Ishikawa (cell line): ENCODE results near the gene RALGAPA1.

ENCODE experiments used
- CEBPB ChIP-seq: IDR thresholded peaks from 2 replicates; pipeline ENCODE4 v1.6.1; 2012
- CREB1 ChIP-seq: IDR thresholded peaks from 2 replicates; pipeline ENCODE4 v1.6.1; 2012; ENCODE audit warnings: low read depth
- EGR1 ChIP-seq: IDR thresholded peaks from 2 replicates; pipeline ENCODE4 v1.6.1; 2012
- EP300 ChIP-seq: IDR thresholded peaks from 2 replicates; pipeline ENCODE4 v1.6.1; 2012; ENCODE audit warnings: borderline replicate concordance
- FOXM1 ChIP-seq: IDR thresholded peaks from 2 replicates; pipeline ENCODE4 v1.6.1; 2012; ENCODE audit warnings: low read depth, borderline replicate concordance
- NFIC ChIP-seq: IDR thresholded peaks from 2 replicates; pipeline ENCODE4 v1.6.1; 2012
- RAD21 ChIP-seq: IDR thresholded peaks from 2 replicates; pipeline ENCODE4 v1.6.1; 2012; ENCODE audit warnings: low read depth
- TAF1 ChIP-seq: IDR thresholded peaks from 2 replicates; pipeline ENCODE4 v1.6.1; 2012; ENCODE audit warnings: low read depth, mild to moderate bottlenecking
- TCF12 ChIP-seq: IDR thresholded peaks from 2 replicates; pipeline ENCODE4 v1.6.1; 2012; ENCODE audit warnings: low read depth
- TEAD4 ChIP-seq: IDR thresholded peaks from 2 replicates; pipeline ENCODE4 v1.6.1; 2012
- YY1 ChIP-seq: IDR thresholded peaks from 2 replicates; pipeline ENCODE4 v1.6.1; 2012; ENCODE audit warnings: low read depth
- ZBTB7A ChIP-seq: IDR thresholded peaks from 2 replicates; pipeline ENCODE4 v1.6.1; 2012; ENCODE audit warnings: low read depth
- TF ChIP-seq, protein P1 (sequence below): IDR thresholded peaks from 2 replicates; pipeline ENCODE4 v1.6.1; 2012; ENCODE audit warnings: low read depth, mild to moderate bottlenecking
- TF ChIP-seq, protein P2 (sequence below): IDR thresholded peaks from 2 replicates; pipeline ENCODE4 v1.6.1; 2012
- TF ChIP-seq, protein P3 (sequence below): IDR thresholded peaks from 2 replicates; pipeline ENCODE4 v1.6.1; 2012

RALGAPA1 gene

DNA sequence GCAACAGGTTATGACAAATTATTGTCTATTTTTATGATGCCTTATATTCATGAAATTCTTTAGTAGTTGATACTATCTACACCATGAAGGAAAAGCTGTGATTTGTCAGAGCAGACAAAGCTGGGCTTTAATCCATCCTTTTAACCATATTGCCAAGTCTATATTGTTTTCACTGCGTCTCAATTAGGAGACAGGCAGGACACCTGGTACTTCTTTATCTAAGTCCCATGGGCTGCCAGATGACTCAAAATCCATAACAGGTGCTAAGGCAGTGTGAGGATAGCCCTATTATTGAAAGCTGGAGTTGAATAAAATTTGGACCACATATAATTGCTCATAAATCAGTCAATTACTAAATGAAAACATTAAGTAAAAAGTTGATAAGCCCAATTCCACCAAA is 252.5 kb downstream of the RALGAPA1 start:
- TF ChIP-seq RAD21 (no peak), TEAD4 (no peak), CEBPB (no peak)
- TF ChIP-seq, protein P1, sequence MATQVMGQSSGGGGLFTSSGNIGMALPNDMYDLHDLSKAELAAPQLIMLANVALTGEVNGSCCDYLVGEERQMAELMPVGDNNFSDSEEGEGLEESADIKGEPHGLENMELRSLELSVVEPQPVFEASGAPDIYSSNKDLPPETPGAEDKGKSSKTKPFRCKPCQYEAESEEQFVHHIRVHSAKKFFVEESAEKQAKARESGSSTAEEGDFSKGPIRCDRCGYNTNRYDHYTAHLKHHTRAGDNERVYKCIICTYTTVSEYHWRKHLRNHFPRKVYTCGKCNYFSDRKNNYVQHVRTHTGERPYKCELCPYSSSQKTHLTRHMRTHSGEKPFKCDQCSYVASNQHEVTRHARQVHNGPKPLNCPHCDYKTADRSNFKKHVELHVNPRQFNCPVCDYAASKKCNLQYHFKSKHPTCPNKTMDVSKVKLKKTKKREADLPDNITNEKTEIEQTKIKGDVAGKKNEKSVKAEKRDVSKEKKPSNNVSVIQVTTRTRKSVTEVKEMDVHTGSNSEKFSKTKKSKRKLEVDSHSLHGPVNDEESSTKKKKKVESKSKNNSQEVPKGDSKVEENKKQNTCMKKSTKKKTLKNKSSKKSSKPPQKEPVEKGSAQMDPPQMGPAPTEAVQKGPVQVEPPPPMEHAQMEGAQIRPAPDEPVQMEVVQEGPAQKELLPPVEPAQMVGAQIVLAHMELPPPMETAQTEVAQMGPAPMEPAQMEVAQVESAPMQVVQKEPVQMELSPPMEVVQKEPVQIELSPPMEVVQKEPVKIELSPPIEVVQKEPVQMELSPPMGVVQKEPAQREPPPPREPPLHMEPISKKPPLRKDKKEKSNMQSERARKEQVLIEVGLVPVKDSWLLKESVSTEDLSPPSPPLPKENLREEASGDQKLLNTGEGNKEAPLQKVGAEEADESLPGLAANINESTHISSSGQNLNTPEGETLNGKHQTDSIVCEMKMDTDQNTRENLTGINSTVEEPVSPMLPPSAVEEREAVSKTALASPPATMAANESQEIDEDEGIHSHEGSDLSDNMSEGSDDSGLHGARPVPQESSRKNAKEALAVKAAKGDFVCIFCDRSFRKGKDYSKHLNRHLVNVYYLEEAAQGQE, result no peak

DNA sequence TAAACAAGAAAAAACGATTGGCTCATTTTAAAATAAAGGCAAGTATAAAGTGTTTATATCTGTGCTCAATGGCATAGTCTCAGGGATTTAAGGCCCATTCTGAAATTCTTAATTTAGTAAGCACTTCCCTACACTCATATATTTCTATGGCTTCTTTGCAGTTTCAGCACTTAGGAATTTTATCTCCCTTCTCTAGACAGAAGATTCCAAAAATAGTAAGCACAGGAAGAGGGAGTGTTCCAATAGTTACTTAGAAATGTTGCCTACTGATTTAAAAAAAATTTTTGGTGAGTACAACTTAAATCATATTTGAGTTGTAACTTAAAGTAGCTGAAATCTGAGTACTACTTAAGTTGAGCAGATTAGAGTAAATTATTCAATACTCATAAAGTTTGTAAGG is 255.3 kb downstream of the RALGAPA1 start:
- TF ChIP-seq YY1 (no peak), EGR1 (no peak), NFIC (no peak), ZBTB7A (no peak), TAF1 (no peak), CEBPB (no peak), RAD21 (no peak), CREB1 (no peak), FOXM1 (no peak), TEAD4 (no peak), EP300 (no peak), TCF12 (no peak)
- TF ChIP-seq, protein P2, sequence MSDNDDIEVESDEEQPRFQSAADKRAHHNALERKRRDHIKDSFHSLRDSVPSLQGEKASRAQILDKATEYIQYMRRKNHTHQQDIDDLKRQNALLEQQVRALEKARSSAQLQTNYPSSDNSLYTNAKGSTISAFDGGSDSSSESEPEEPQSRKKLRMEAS, result no peak
- TF ChIP-seq, protein P3, sequence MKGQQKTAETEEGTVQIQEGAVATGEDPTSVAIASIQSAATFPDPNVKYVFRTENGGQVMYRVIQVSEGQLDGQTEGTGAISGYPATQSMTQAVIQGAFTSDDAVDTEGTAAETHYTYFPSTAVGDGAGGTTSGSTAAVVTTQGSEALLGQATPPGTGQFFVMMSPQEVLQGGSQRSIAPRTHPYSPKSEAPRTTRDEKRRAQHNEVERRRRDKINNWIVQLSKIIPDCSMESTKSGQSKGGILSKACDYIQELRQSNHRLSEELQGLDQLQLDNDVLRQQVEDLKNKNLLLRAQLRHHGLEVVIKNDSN, result no peak
- TF ChIP-seq, protein P1, result no peak

DNA sequence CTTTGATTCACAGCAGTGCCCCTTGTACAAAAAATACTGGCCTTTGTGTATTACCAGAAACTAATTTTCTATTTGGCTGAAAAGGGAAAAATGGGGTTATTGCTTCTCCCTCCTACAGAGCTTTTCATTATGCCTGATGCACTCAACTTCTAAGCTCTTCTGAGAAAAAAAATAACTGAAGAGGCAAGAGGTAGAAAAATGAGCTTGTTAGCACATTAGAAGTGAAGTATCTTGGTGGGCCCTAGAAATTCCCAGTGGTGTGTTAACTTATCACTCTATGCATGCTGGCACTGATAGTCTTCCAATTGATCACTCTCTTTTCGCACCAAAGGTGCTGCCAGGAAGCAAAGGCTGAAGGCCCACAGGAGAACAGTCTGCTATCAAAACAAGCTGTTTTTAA is 258.0 kb downstream of the RALGAPA1 start:
- TF ChIP-seq TAF1 (no peak), YY1 (no peak), RAD21 (no peak), TEAD4 (no peak), EGR1 (no peak), NFIC (no peak), CREB1 (no peak), TCF12 (no peak), EP300 (no peak), ZBTB7A (no peak), FOXM1 (no peak), CEBPB (no peak)
- TF ChIP-seq, protein P1, result no peak
- TF ChIP-seq, protein P3, result no peak
- TF ChIP-seq, protein P2, result no peak

DNA sequence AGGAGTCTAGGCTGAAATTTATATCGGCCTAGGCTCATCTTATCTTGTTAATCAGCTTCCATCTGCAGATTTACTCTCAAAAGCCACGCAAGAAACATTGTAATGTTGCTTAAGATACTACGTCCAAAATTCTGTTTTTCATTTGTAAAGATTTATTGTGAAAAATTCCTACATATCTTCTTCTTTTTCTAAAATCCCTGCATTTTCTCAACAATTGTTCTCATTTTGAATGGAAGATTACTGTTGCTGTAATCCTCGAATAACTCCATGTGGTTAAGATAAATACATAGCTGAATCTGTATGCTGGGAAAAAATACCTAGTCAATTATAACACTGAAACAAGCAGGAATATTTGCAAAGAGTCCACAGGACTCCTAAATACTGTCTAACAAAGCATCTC is 259.5 kb downstream of the RALGAPA1 start:
- TF ChIP-seq EGR1 (no peak), NFIC (no peak), ZBTB7A (no peak), CREB1 (no peak), TEAD4 (no peak), TAF1 (no peak), RAD21 (no peak), CEBPB (no peak), FOXM1 (no peak), TCF12 (no peak), EP300 (no peak), YY1 (no peak)
- TF ChIP-seq, protein P2, result no peak
- TF ChIP-seq, protein P1, result no peak
- TF ChIP-seq, protein P3, result no peak
